GM12875 (cell line): ENCODE results near the gene GAPVD1.

Experiments used
- H3K4me3 ChIP-seq: one replicate; pipeline ENCODE4 v1.5.1; 2011; ENCODE audit warnings: low read depth, low read length, control low read depth
- CTCF ChIP-seq: IDR thresholded peaks from 2 replicates; pipeline ENCODE4 v1.5.1; 2011; ENCODE audit warnings: low read depth, mild to moderate bottlenecking, control low read depth, inconsistent platforms, low read length, moderate library complexity, borderline replicate concordance; ENCODE audit not compliant: insufficient read depth

GAPVD1 gene

GRCh38 chr9:125341566-125341965 is 79.9 kb downstream of the GAPVD1 start:
- TF ChIP-seq CTCF = no peak
- H3K4me3 ChIP-seq = no peak overlapping the region

GRCh38 chr9:125343518-125344275 is 82.1 kb downstream of the GAPVD1 start:
- no peak overlapping the region for H3K4me3 ChIP-seq
- TF ChIP-seq CTCF = no peak

GRCh38 chr9:125346080-125346732 is 84.6 kb downstream of the GAPVD1 start:
- no peak for TF ChIP-seq CTCF
- no peak overlapping the region for H3K4me3 ChIP-seq

- H3K4me3 ChIP-seq = no peak overlapping the region
- no peak for TF ChIP-seq CTCF
Measured at GRCh38 chr9:125355601-125356000, 94.0 kb downstream of the GAPVD1 start.

- no peak for TF ChIP-seq CTCF
- H3K4me3 ChIP-seq = no peak overlapping the region
Measured at GRCh38 chr9:125356032-125356431, 94.4 kb downstream of the GAPVD1 start.

- no peak overlapping the region for H3K4me3 ChIP-seq
- TF ChIP-seq CTCF = no peak
Measured at GRCh38 chr9:125359011-125359410, 97.4 kb downstream of the GAPVD1 start.

GRCh38 chr9:125360601-125361000 is 99.0 kb downstream of the GAPVD1 start:
- TF ChIP-seq CTCF = no peak
- H3K4me3 ChIP-seq = no peak overlapping the region
